AG10803 (cell line): ENCODE measurements around the gene SBNO1.
"Not testable (repeated sequence)": the region's sequence is repeated elsewhere in the genome, so short reads cannot be mapped to it uniquely, and the experiment has no call there.

Source experiments
- DNase-seq: peaks from one replicate; pipeline ENCODE4 v3.0.0; 2010; ENCODE audit warnings: low read depth
- H3K4me3 ChIP-seq: 2 replicates; pipeline ENCODE4 v1.5.1; 2011; ENCODE audit warnings: mild to moderate bottlenecking, low read length, control low read depth
- TF ChIP-seq, protein P1 (sequence below): conservative IDR thresholded peaks from 2 replicates; pipeline ENCODE4 v1.5.1; 2011; ENCODE audit warnings: mild to moderate bottlenecking, low read length, control low read depth, inconsistent platforms

The SBNO1 gene

GRCh38 chr12:123369229-123369628 is 4.6 kb upstream of the SBNO1 start:
- DNase-seq: no peak
- no peak overlapping the region for H3K4me3 ChIP-seq
- TF ChIP-seq, protein P1, sequence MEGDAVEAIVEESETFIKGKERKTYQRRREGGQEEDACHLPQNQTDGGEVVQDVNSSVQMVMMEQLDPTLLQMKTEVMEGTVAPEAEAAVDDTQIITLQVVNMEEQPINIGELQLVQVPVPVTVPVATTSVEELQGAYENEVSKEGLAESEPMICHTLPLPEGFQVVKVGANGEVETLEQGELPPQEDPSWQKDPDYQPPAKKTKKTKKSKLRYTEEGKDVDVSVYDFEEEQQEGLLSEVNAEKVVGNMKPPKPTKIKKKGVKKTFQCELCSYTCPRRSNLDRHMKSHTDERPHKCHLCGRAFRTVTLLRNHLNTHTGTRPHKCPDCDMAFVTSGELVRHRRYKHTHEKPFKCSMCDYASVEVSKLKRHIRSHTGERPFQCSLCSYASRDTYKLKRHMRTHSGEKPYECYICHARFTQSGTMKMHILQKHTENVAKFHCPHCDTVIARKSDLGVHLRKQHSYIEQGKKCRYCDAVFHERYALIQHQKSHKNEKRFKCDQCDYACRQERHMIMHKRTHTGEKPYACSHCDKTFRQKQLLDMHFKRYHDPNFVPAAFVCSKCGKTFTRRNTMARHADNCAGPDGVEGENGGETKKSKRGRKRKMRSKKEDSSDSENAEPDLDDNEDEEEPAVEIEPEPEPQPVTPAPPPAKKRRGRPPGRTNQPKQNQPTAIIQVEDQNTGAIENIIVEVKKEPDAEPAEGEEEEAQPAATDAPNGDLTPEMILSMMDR: no peak

DNA sequence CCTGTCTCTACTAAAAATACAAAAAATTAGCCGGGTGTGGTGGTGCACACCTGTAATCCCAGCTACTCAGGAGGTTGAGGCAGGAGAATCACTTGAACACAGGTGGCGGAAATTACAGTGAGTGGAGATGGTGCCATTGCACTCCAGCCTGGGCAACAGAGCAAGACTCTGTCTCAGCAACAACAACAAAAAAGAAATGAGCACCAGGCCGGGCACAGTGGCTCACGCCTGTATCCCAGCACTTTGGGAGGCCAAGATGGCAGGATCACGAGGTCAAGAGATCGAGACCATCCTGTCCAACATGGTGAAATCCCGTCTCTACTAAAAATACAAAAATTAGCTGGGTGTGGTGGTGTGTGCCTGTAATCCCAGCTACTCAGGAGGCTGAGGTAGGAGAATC is 3.8 kb upstream of the SBNO1 start:
- not testable (repeated sequence) for DNase-seq, H3K4me3 ChIP-seq

- TF ChIP-seq, protein P1: no peak
- H3K4me3 ChIP-seq: no peak overlapping the region
- peak; percentile 25 for DNase-seq
Observed at GRCh38 chr12:123367511-123367910, 2.9 kb upstream of the SBNO1 start.

- DNase-seq: peak; percentile 99
- TF ChIP-seq, protein P1: peak; percentile 96
- H3K4me3 ChIP-seq: peak overlapping the region; percentile 66
Observed at GRCh38 chr12:123365025-123365917, 624 bp upstream of the SBNO1 start.

GRCh38 chr12:123363740-123364531 is 711 bp downstream of the SBNO1 start:
- TF ChIP-seq, protein P1: no peak
- peak overlapping the region; percentile 87 for H3K4me3 ChIP-seq
- DNase-seq: no peak

GRCh38 chr12:123363390-123363739 is 1.3 kb downstream of the SBNO1 start:
- TF ChIP-seq, protein P1: no peak
- peak overlapping the region; percentile 87 for H3K4me3 ChIP-seq
- DNase-seq: peak; percentile 12

DNA sequence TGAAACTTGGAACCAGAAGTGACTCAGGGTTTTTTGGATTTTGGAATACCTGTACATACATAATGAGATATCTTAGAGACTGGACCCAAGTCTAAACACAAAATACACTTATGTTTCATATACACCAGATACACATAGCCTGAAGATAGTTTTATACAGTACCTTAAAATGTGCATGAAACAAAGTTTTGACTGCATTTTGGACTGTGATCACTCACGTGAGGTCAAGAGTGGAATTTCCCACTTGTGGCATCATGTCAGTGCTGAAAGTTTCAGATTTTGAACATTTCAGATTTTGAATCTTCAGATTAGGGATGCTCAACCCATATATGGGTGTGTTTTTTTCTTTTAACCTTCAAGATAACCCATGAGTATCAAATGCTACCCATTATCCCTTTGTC is 6.6 kb downstream of the SBNO1 start:
- TF ChIP-seq, protein P1: no peak
- no peak for DNase-seq
- H3K4me3 ChIP-seq: no peak overlapping the region
